H1 (cell line): ENCODE data around the gene ANK3. TPM values are rescaled to one million over a fixed set of nuclear protein-coding genes. Genes with fewer than 3 reads are reported as not detected.

ENCODE experiments used
- CTCF ChIA-PET: fragments of 300-600 bp; sonication (Branson Sonifier 250); formaldehyde crosslinking; loops from one replicate; lab custom pipeline; 2021; ENCODE audit not compliant: partially characterized antibody; lab: Charles Lee
- POLR2A ChIA-PET: fragments of 300-600 bp; sonication (Branson Sonifier 250); formaldehyde crosslinking; loops from one replicate; lab custom pipeline; 2021; ENCODE audit warnings: inconsistent platforms; ENCODE audit not compliant: partially characterized antibody; lab: Charles Lee
- DNase-seq, 2 experiments: peaks; one replicate each; pipeline versions ENCODE4 v3.0.0 to v3.0.0-alpha.2; 2010 to 2022; ENCODE audit warnings: low spot score in 2 of 2, low read depth in 1 of 2, mixed read lengths in 1 of 2
- FAIRE-seq: peaks from 2 replicates; lab custom pipeline; 2011; peaks lifted over from hg19 to GRCh38; lab: Jason Lieb, UNC
- H2AFZ ChIP-seq: 2 replicates; pipeline ENCODE4 v1.8.1; 2012; ENCODE audit warnings: low read length, inconsistent platforms
- H2AK5ac ChIP-seq: 2 replicates; pipeline ENCODE4 v1.6.1; 2013; ENCODE audit warnings: low read depth, low read length
- H2BK120ac ChIP-seq: replicated peaks from 2 replicates; pipeline ENCODE3; 2013; ENCODE audit warnings: low read depth, low read length, inconsistent platforms
- H2BK12ac ChIP-seq: 2 replicates; pipeline ENCODE4 v1.6.1; 2013; ENCODE audit warnings: low read depth, low read length
- H2BK15ac ChIP-seq: 2 replicates; pipeline ENCODE4 v1.6.1; 2013; ENCODE audit warnings: low read length
- H2BK20ac ChIP-seq: 2 replicates; pipeline ENCODE4 v1.6.1; 2013; ENCODE audit warnings: low read length
- H2BK5ac ChIP-seq: 2 replicates; pipeline ENCODE4 v1.6.1; 2013; ENCODE audit warnings: low read depth, low read length
- H3K14ac ChIP-seq: 2 replicates; pipeline ENCODE4 v1.6.1; 2013; ENCODE audit warnings: inconsistent platforms; ENCODE audit not compliant: insufficient read length
- H3K18ac ChIP-seq: 2 replicates; pipeline ENCODE4 v1.6.1; 2013; ENCODE audit warnings: low read length; ENCODE audit errors: extremely low read depth
- H3K23ac ChIP-seq: 2 replicates; pipeline ENCODE4 v1.6.1; 2013; ENCODE audit warnings: inconsistent platforms; ENCODE audit not compliant: insufficient read length
- H3K23me2 ChIP-seq: 2 replicates; pipeline ENCODE4 v1.6.1; 2013; ENCODE audit warnings: low read depth, low read length
- H3K27ac ChIP-seq: 2 replicates; pipeline ENCODE4 v1.6.1; 2011; ENCODE audit warnings: low read depth, low read length, inconsistent platforms
- H3K27me3 ChIP-seq, 4 experiments: replicated peaks in 1 of 4; 1 replicate in 1 of 4; 2 replicates in 3 of 4; pipeline versions ENCODE4 v1.6.1 to v1.8.1; 2011 to 2013; ENCODE audit warnings: low read length in 3 of 4, mild to moderate bottlenecking in 3 of 4, inconsistent platforms in 2 of 4, mixed read lengths in 2 of 4, moderate library complexity in 1 of 4; ENCODE audit not compliant: control insufficient read depth in 3 of 4, insufficient read depth in 3 of 4; ENCODE audit errors: extremely low read depth in 1 of 4
- H3K36me3 ChIP-seq, 4 experiments: 2 replicates each; pipeline versions ENCODE4 v1.6.1 to v1.8.1; 2011 to 2013; ENCODE audit warnings: mild to moderate bottlenecking in 4 of 4, low read length in 3 of 4, moderate library complexity in 2 of 4, control low read depth in 1 of 4, inconsistent platforms in 1 of 4; ENCODE audit not compliant: insufficient read depth in 4 of 4, control insufficient read depth in 2 of 4
- H3K4ac ChIP-seq: replicated peaks from 2 replicates; pipeline ENCODE3; 2013; ENCODE audit warnings: low read length, low read depth, mixed read lengths, inconsistent platforms; ENCODE audit not compliant: insufficient read length
- H3K4me1 ChIP-seq, 4 experiments: replicated peaks in 1 of 4; 1 replicate in 1 of 4; 2 replicates in 3 of 4; pipeline versions ENCODE4 v1.6.1 to v1.8.1; 2011 to 2013; ENCODE audit warnings: low read length in 3 of 4, inconsistent platforms in 2 of 4, mixed read lengths in 1 of 4; ENCODE audit not compliant: insufficient read depth in 4 of 4, control insufficient read depth in 3 of 4
- H3K4me2 ChIP-seq, 2 experiments: 2 replicates each; pipeline versions ENCODE4 v1.6.1 to v1.8.1; 2011 to 2013; ENCODE audit warnings: low read depth in 2 of 2, low read length in 2 of 2, control low read depth in 1 of 2, inconsistent platforms in 1 of 2, mild to moderate bottlenecking in 1 of 2; ENCODE audit not compliant: insufficient read depth in 1 of 2
- H3K4me3 ChIP-seq, 4 experiments: fragments of 200-600, 300-600 bp in 1 of 4; sonication (generic), shearing (Covaris generic), sonication (Bioruptor Twin) in 1 of 4; 2 replicates each; pipeline versions ENCODE4 v1.5.1 to v1.8.1; 2011 to 2016; ENCODE audit warnings: low read length in 4 of 4, low read depth in 3 of 4, control low read depth in 2 of 4, inconsistent platforms in 2 of 4, mild to moderate bottlenecking in 2 of 4, mixed read lengths in 1 of 4, moderate library complexity in 1 of 4; ENCODE audit not compliant: insufficient read depth in 2 of 4; ENCODE audit errors: extremely low read depth in 1 of 4
- H3K56ac ChIP-seq: replicated peaks from 2 replicates; pipeline ENCODE3; 2013; ENCODE audit warnings: low read depth, mild to moderate bottlenecking, mixed read lengths, low read length, inconsistent platforms; ENCODE audit not compliant: insufficient read length
- H3K79me1 ChIP-seq: 2 replicates; pipeline ENCODE4 v1.6.1; 2013; ENCODE audit warnings: low read depth, low read length, control low read depth
- H3K79me2 ChIP-seq, 2 experiments: 2 replicates each; pipeline versions ENCODE4 v1.6.1 to v1.8.1; 2012 to 2013; ENCODE audit warnings: low read length in 2 of 2, mild to moderate bottlenecking in 2 of 2, inconsistent platforms in 1 of 2; ENCODE audit not compliant: insufficient read depth in 2 of 2, control insufficient read depth in 1 of 2
- H3K9ac ChIP-seq, 4 experiments: replicated peaks in 1 of 4; 1 replicate in 1 of 4; 2 replicates in 3 of 4; pipeline versions ENCODE4 v1.6.1 to v1.8.1; 2011 to 2013; ENCODE audit warnings: low read depth in 3 of 4, low read length in 3 of 4, control low read depth in 2 of 4, mild to moderate bottlenecking in 2 of 4, moderate library complexity in 2 of 4, inconsistent platforms in 1 of 4; ENCODE audit errors: extremely low read depth in 1 of 4
- H3K9me3 ChIP-seq, 2 experiments: 2 replicates each; pipeline versions ENCODE4 v1.6.1 to v1.8.1; 2012 to 2013; ENCODE audit warnings: mild to moderate bottlenecking in 2 of 2, moderate library complexity in 2 of 2, control low read depth in 1 of 2, inconsistent platforms in 1 of 2, low read depth in 1 of 2, low read length in 1 of 2, mixed read lengths in 1 of 2; ENCODE audit not compliant: insufficient read depth in 2 of 2
- H4K20me1 ChIP-seq, 2 experiments: replicated peaks in 1 of 2; 2 replicates each; pipeline versions ENCODE3 to v1.8.1; 2011 to 2013; ENCODE audit warnings: inconsistent platforms in 2 of 2, low read length in 2 of 2, mild to moderate bottlenecking in 1 of 2; ENCODE audit not compliant: insufficient read depth in 2 of 2, control insufficient read depth in 1 of 2
- H4K5ac ChIP-seq: 2 replicates; pipeline ENCODE4 v1.6.1; 2013; ENCODE audit warnings: low read length, low read depth, mixed read lengths, inconsistent platforms; ENCODE audit not compliant: insufficient read length
- H4K8ac ChIP-seq: 2 replicates; pipeline ENCODE4 v1.8.0; 2013; ENCODE audit warnings: mild to moderate bottlenecking, moderate library complexity, low read length, inconsistent platforms; ENCODE audit not compliant: insufficient read depth; ENCODE audit errors: extremely low read depth
- H4K91ac ChIP-seq: replicated peaks from 2 replicates; pipeline ENCODE3; 2013; ENCODE audit warnings: low read length, mixed read lengths, inconsistent platforms; ENCODE audit not compliant: insufficient read length
- BACH1 ChIP-seq: IDR thresholded peaks from 2 replicates; pipeline ENCODE4 v1.6.1; 2012; ENCODE audit warnings: low read length, improper control_type of control experiment
- CBX5 ChIP-seq: fragments of 300-800, 300-1000 bp; sonication (generic); IDR thresholded peaks from 2 replicates; pipeline ENCODE4 v1.7.1; 2016; ENCODE audit warnings: antibody characterized with exemption, low read length, low read depth
- CBX8 ChIP-seq: fragments of 300-800, 300-1000 bp; sonication (generic); IDR thresholded peaks from 2 replicates; pipeline ENCODE4 v1.7.1; 2016; ENCODE audit warnings: low read depth, low read length, borderline replicate concordance
- CREB1 ChIP-seq: IDR thresholded peaks from 2 replicates; pipeline ENCODE4 v1.6.1; 2012; ENCODE audit warnings: inconsistent platforms
- KDM5A ChIP-seq: fragments of 200-600 bp; IDR thresholded peaks from 2 replicates; pipeline ENCODE4 v1.7.1; 2012; ENCODE audit warnings: mild to moderate bottlenecking, low read length, inconsistent platforms, mixed read lengths
- MAFK ChIP-seq: IDR thresholded peaks from 2 replicates; pipeline ENCODE4 v1.6.1; 2012; ENCODE audit warnings: low read depth, mild to moderate bottlenecking, improper control_type of control experiment, low read length
- NANOG ChIP-seq: IDR thresholded peaks from 2 replicates; pipeline ENCODE4 v1.6.1; 2011; ENCODE audit warnings: low read length, low read depth, mild to moderate bottlenecking, inconsistent platforms; ENCODE audit not compliant: insufficient read depth, poor library complexity, severe bottlenecking
- RAD21 ChIP-seq, 2 experiments: IDR thresholded peaks in 1 of 2; conservative IDR thresholded peaks in 1 of 2; 2 replicates each; pipeline ENCODE4 v1.6.1; 2011; ENCODE audit warnings: low read depth in 2 of 2, low read length in 2 of 2, improper control_type of control experiment in 1 of 2, inconsistent platforms in 1 of 2, mild to moderate bottlenecking in 1 of 2, moderate library complexity in 1 of 2
- RFX5 ChIP-seq: IDR thresholded peaks from 2 replicates; pipeline ENCODE4 v1.6.1; 2011; ENCODE audit warnings: low read depth, low read length, improper control_type of control experiment, borderline replicate concordance
- SIX5 ChIP-seq: IDR thresholded peaks from 2 replicates; pipeline ENCODE4 v1.6.1; 2011; ENCODE audit warnings: mild to moderate bottlenecking, low read depth, low read length
- SP2 ChIP-seq: IDR thresholded peaks from 2 replicates; pipeline ENCODE4 v1.6.1; 2012; ENCODE audit warnings: mild to moderate bottlenecking, low read length, inconsistent platforms
- SRF ChIP-seq: IDR thresholded peaks from 2 replicates; pipeline ENCODE4 v1.6.1; 2011; ENCODE audit warnings: mild to moderate bottlenecking, low read depth, low read length, moderate library complexity
- USF2 ChIP-seq: IDR thresholded peaks from 2 replicates; pipeline ENCODE4 v1.6.1; 2011; ENCODE audit warnings: low read length, improper control_type of control experiment
- YY1 ChIP-seq: IDR thresholded peaks from 2 replicates; pipeline ENCODE4 v1.6.1; 2011; ENCODE audit warnings: low read depth, mild to moderate bottlenecking, low read length
- WGBS, 2 experiments: shearing (Covaris generic) in 1 of 2; methylation state at CpG; one replicate each; pipeline versions ENCODE4 v1.1.6 to v1.1.7; 2013 to 2015; ENCODE audit warnings: low lambda C conversion rate in 2 of 2, mixed read lengths in 2 of 2, inconsistent platforms in 1 of 2, low coverage in 1 of 2, missing lambda C conversion rate in 1 of 2; ENCODE audit not compliant: insufficient replicate concordance in 2 of 2, insufficient coverage in 1 of 2, insufficient read length in 1 of 2; ENCODE audit errors: extremely low coverage in 1 of 2, missing lambda C conversion rate in 1 of 2; 5-methylcytosine and 5-hydroxymethylcytosine counted together
- polyA plus RNA-seq, 7 experiments: library from polyadenylated mRNA; depleted of rRNA in 3 of 7; stranded (reverse) in 5 of 7; unstranded in 2 of 7; fragments of >200 nt in 5 of 7; fragments of 200-250 nt in 2 of 7; gene quantifications; 1 replicate in 5 of 7; 2 replicates in 1 of 7; 4 replicates in 1 of 7; pipeline versions ENCODE4 v1.2.1 to v1.2.3, GENCODE V29; 2011 to 2013; ENCODE audit warnings: missing spikeins in 2 of 7, mixed read lengths in 2 of 7
- total RNA-seq: library from RNA; stranded (reverse); fragmentation: NEBNext Ultra II Directional; extraction: Animal tissue kit (Norgen Biotek cat#: 25700); gene quantifications from 2 replicates; pipeline ENCODE4 v1.2.1, GENCODE V29; 2021

The ANK3 gene
- total and polyA plus RNA-seq, 2 of the 8 experiments (the other 6 are each of a cell fraction or from before 2014, with no cell fraction given), result 18.1 to 67.9 TPM

- DNase-seq (no peak), FAIRE-seq (no peak)
- Histone ChIP-seq H2BK12ac (no peak overlapping the region), H3K14ac (no peak overlapping the region), H3K23ac (no peak overlapping the region), H3K23me2 (no peaks in the 10 kb centered on the region), H4K5ac (no peak overlapping the region), H3K79me2 (no peaks in the 10 kb centered on the region), H2BK20ac (no peak overlapping the region), H3K4me3 (no peak overlapping the region), H2BK120ac (no peak overlapping the region), H3K4me2 (no peak overlapping the region), H3K9ac (no peak overlapping the region), H4K20me1 (peaks cover 0 to 3% of the 10 kb centered on the region in 2 experiments), H3K79me1 (no peaks in the 10 kb centered on the region), H3K18ac (no peak overlapping the region), H3K4me1 (peaks cover 0 to 3% (median 0%) of the 10 kb centered on the region in 4 experiments; a peak in 1 of 7 replicates), H3K36me3 (no peaks in the 10 kb centered on the region), H2AFZ (no peak overlapping the region), H4K8ac (no peak overlapping the region), H3K4ac (no peak overlapping the region), H2AK5ac (no peak overlapping the region), H3K27me3 (no peaks in the 10 kb centered on the region), H2BK15ac (no peak overlapping the region), H3K27ac (no peak overlapping the region), H4K91ac (no peak overlapping the region), H2BK5ac (no peak overlapping the region), H3K56ac (no peak overlapping the region), H3K9me3 (no peaks in the 10 kb centered on the region)
- ChIA-PET POLR2A (no interaction called here), CTCF (interaction anchor here (0.5 to 1.4 kb wide), 4 partner anchors 10 to 331 kb away, joined by 3 to 5 read pairs (median 4); no protein-coding TSS in a partner anchor)
- 86% methylated on average over 2 of the region's 2 CpGs; no CpG with 5 or more reads in 1 of the 2 experiments for WGBS, 2 experiments
- TF ChIP-seq SRF (no peak), USF2 (no peak), KDM5A (no peak), CBX8 (no peak), RFX5 (no peak), BACH1 (no peak), SP2 (no peak), MAFK (no peak), SIX5 (no peak), NANOG (no peak), CREB1 (no peak), YY1 (no peak), CBX5 (no peak), RAD21 (IDR thresholded peaks at IDR 0.05 in 1 of 2, conservative IDR thresholded peaks at IDR 0.05 in 1 of 2; ENCODE audit: low read depth in 2 of 2, low read length in 2 of 2) (no peak)
Observed at GRCh38 chr10:60315311-60315710, 74.4 kb downstream of the ANK3 start.
